ENCODE data around the gene GUCY1A2.
A peak's percentile ranks its signal among the peaks of the same experiment; 100 is the strongest.

GUCY1A2 gene

DNA sequence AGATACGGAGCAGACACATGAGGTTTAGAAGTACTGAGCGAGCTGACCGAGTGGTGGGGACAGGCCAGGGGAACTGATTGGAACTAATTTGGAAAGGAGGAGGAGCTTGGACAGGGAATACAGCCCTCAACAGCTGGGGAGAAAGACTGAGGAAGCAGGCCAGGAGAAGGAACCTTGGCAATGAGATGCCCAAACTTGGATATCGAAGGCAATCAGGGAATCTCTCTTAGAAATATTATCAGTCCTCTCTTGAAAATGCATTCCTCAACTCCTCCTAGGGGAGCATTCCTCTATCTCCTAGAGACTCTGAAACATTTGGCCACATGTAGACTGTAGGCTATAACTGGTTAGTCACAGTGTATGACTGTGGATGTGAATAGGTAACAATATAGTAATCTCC is 284.6 kb downstream of the GUCY1A2 start:
- TF ChIP-seq, protein P1, sequence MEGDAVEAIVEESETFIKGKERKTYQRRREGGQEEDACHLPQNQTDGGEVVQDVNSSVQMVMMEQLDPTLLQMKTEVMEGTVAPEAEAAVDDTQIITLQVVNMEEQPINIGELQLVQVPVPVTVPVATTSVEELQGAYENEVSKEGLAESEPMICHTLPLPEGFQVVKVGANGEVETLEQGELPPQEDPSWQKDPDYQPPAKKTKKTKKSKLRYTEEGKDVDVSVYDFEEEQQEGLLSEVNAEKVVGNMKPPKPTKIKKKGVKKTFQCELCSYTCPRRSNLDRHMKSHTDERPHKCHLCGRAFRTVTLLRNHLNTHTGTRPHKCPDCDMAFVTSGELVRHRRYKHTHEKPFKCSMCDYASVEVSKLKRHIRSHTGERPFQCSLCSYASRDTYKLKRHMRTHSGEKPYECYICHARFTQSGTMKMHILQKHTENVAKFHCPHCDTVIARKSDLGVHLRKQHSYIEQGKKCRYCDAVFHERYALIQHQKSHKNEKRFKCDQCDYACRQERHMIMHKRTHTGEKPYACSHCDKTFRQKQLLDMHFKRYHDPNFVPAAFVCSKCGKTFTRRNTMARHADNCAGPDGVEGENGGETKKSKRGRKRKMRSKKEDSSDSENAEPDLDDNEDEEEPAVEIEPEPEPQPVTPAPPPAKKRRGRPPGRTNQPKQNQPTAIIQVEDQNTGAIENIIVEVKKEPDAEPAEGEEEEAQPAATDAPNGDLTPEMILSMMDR (IDR thresholded peaks at IDR 0.05; ENCODE audit: low read depth, low read length, missing control alignments) = no peak
- DNase-seq (ENCODE audit: low read depth) = no peak
- in situ Hi-C loops (cut with HindIII; ENCODE audit: low sequenced_read_pairs) = no loop called here
- H3K4me3 ChIP-seq (ENCODE audit: low read depth, low read length) = no peak overlapping the region

DNA sequence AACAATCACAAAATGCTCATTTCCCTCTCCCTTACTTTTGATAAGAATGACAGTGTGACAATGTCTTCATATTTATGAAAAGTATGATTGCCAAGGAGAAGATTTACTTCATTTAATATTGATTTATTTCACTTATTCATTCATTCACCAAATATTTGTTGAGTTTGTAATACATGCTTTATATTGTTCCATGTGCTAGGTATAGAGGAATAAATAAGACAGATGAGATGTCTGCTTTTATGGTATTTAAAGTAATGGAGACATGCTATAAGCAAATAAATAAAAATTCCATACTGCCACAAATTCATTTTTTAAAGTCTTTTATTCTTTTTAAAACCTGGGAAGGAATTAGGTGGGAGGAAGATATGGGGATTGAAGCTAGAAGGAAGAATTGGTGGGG is 289.4 kb downstream of the GUCY1A2 start:
- TF ChIP-seq, protein P1 (IDR thresholded peaks at IDR 0.05; ENCODE audit: low read depth, low read length, missing control alignments) = no peak
- DNase-seq (ENCODE audit: low read depth) = no peak
- in situ Hi-C loops (cut with HindIII; ENCODE audit: low sequenced_read_pairs) = no loop called here
- no peak overlapping the region for H3K4me3 ChIP-seq (ENCODE audit: low read depth, low read length)

DNA sequence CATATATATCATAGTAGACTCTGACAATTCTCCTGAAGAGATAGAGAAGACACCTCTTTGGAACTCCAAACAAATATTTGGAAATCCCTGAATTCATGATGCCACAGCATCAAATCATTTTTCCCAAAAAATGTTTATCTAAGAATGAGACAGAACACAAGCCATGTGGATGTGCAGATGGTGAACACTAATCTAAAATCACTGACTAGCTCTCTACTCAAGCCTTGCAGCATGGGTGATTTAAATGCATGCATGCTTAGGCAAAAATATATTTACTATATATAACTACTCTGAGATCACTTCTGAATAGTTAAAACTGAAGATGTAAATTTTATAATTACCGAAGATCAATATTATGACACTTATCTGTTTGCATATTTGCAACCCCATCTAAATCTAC is 289.9 kb downstream of the GUCY1A2 start:
- in situ Hi-C loops (cut with HindIII; ENCODE audit: low sequenced_read_pairs) = no loop called here
- H3K4me3 ChIP-seq (ENCODE audit: low read depth, low read length) = no peak overlapping the region
- no peak for DNase-seq (ENCODE audit: low read depth)
- TF ChIP-seq, protein P1 (IDR thresholded peaks at IDR 0.05; ENCODE audit: low read depth, low read length, missing control alignments) = no peak

DNA sequence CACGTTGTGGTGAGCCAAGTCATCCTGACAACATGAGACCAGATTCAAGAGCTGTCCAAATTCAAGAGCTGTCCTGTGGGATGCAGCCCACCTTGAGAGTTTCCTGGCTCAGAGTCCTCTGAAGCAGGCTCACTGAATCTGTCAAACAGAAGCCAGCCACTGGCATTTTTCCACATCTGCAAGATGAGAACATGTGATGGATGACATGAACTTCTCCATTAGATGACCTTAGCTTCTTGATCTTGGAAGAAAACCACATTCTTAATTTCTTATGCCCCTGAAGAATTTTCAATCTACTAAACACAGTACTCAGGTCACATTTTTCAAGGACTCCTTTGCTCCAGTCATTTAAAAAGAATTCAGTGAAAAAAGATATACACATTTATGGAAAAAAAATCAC is 291.0 kb downstream of the GUCY1A2 start:
- in situ Hi-C loops (cut with HindIII; ENCODE audit: low sequenced_read_pairs) = no loop called here

DNA sequence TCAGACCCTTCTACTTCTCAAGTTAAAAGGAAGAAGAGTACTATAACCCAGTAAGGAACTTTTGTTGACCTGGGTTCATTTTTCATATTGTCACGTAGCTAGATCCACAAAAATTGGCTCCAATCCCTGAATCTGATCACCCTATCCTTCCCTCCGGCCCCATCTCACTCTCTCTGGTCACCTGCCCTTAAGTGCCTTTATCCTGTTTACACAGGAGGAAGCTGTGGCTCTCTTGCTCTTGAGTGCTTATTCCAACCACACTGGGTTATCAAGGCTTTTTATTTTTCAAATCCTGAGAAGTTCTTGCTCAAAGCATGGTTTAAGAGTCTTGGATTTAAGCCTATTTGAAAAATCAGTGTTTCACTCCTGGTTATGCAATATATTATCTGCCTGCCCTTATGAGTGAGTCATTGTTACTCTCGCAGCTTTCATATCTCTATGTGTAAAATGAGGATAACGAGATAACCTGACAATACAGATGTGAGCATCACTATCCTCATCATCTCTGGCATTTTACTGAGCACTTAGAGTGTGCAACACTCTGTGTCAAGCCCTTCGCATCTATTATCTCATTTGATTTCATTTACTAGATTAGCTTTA is 293.9 kb downstream of the GUCY1A2 start:
- in situ Hi-C loops (cut with HindIII; ENCODE audit: low sequenced_read_pairs) = no loop called here
- TF ChIP-seq, protein P1 (IDR thresholded peaks at IDR 0.05; ENCODE audit: low read depth, low read length, missing control alignments) = no peak
- no peak overlapping the region for H3K4me3 ChIP-seq (ENCODE audit: low read depth, low read length)
- no peak for DNase-seq (ENCODE audit: low read depth)

More for the DNA sequence above, 291.0 kb downstream of the GUCY1A2 start:
- TF ChIP-seq, protein P1 (IDR thresholded peaks at IDR 0.05; ENCODE audit: low read depth, low read length, missing control alignments) = no peak
- H3K4me3 ChIP-seq (ENCODE audit: low read depth, low read length) = no peak overlapping the region
- peak; percentile 19 for DNase-seq (ENCODE audit: low read depth)

DNA sequence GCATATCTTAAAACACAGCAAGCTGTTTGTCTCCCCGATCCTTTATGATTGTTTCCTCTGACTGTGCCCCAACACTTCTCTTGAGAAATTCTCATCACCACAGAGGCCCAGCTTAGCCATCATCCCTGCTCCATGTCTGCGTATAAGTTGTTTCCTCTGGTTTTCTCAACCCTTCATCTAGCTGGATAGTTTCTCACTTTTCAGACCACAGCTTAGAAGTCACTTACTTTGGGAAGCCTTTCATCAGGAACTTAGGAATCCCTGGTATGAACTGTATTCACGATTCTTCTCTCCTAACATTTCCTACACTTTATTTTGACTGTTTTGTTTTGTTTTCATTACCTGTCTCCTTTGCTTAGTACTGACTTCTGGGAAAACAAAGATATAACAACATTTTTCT is 295.2 kb downstream of the GUCY1A2 start:
- TF ChIP-seq, protein P1 (IDR thresholded peaks at IDR 0.05; ENCODE audit: low read depth, low read length, missing control alignments) = no peak
- in situ Hi-C loops (cut with HindIII; ENCODE audit: low sequenced_read_pairs) = no loop called here
- no peak for DNase-seq (ENCODE audit: low read depth)
- H3K4me3 ChIP-seq (ENCODE audit: low read depth, low read length) = no peak overlapping the region

All from astrocyte of the cerebellum (primary cell).